Measurements from ENCODE around the gene CREM. TPM values are rescaled to one million over a fixed set of nuclear protein-coding genes. Genes with fewer than 3 reads are reported as not detected.
A peak's percentile ranks its signal among the peaks of the same experiment; 100 is the strongest.

CREM gene
- total and polyA plus RNA-seq, 2 experiments from 2014 or later, result 40.9 to 43.8 TPM

DNA sequence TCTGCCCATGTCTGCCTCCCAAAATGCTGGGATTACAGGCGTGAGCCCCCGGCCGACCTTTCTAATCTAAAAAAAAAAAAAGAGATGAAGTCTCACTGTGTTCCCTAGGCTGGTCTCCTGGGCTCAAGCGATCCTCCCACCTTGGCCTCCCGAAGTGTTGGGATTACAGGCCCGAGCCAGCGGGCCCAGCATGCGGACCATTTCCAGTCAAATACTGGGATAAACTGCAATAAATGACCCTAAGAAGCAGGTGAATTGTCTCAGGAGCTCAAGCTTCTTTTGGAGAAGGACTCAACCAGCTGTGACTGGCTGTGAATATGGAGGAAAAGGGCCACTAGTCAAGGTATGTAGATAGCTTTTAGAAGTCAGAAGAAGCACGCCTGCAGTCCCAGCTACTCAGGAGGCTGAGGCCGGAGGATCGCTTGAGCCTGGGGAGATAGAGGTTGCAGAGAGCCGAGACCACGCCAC lies 550 bp upstream of the CREM start:
- H3K27me3 ChIP-seq (ENCODE audit: insufficient read depth), result no peaks in the 10 kb centered on the region
- no peaks in the 10 kb centered on the region for H3K4me1 ChIP-seq (ENCODE audit: insufficient read depth)
- peak overlapping the region; percentile 89 for H3K4me3 Mint-ChIP-seq
- peaks cover 4% of the 10 kb centered on the region; the same call in 2 of the 3 replicates for H3K36me3 Mint-ChIP-seq (ENCODE audit: low read depth)
- H3K4me1 Mint-ChIP-seq, result peaks cover 4% of the 10 kb centered on the region
- TF ChIP-seq STAT1 (IDR thresholded peaks at IDR 0.05; ENCODE audit: unreplicated experiment) (no peak), CTCF (conservative IDR thresholded peaks at IDR 0.05; ENCODE audit: low read depth in 2 of 2) (no peak), ETS1 (IDR thresholded peaks at IDR 0.05) (no peak), CREB1 (CRISPR knock-in tag; IDR thresholded peaks at IDR 0.05; ENCODE audit: low read depth) (no peak)
- TF ChIP-seq, protein P1, sequence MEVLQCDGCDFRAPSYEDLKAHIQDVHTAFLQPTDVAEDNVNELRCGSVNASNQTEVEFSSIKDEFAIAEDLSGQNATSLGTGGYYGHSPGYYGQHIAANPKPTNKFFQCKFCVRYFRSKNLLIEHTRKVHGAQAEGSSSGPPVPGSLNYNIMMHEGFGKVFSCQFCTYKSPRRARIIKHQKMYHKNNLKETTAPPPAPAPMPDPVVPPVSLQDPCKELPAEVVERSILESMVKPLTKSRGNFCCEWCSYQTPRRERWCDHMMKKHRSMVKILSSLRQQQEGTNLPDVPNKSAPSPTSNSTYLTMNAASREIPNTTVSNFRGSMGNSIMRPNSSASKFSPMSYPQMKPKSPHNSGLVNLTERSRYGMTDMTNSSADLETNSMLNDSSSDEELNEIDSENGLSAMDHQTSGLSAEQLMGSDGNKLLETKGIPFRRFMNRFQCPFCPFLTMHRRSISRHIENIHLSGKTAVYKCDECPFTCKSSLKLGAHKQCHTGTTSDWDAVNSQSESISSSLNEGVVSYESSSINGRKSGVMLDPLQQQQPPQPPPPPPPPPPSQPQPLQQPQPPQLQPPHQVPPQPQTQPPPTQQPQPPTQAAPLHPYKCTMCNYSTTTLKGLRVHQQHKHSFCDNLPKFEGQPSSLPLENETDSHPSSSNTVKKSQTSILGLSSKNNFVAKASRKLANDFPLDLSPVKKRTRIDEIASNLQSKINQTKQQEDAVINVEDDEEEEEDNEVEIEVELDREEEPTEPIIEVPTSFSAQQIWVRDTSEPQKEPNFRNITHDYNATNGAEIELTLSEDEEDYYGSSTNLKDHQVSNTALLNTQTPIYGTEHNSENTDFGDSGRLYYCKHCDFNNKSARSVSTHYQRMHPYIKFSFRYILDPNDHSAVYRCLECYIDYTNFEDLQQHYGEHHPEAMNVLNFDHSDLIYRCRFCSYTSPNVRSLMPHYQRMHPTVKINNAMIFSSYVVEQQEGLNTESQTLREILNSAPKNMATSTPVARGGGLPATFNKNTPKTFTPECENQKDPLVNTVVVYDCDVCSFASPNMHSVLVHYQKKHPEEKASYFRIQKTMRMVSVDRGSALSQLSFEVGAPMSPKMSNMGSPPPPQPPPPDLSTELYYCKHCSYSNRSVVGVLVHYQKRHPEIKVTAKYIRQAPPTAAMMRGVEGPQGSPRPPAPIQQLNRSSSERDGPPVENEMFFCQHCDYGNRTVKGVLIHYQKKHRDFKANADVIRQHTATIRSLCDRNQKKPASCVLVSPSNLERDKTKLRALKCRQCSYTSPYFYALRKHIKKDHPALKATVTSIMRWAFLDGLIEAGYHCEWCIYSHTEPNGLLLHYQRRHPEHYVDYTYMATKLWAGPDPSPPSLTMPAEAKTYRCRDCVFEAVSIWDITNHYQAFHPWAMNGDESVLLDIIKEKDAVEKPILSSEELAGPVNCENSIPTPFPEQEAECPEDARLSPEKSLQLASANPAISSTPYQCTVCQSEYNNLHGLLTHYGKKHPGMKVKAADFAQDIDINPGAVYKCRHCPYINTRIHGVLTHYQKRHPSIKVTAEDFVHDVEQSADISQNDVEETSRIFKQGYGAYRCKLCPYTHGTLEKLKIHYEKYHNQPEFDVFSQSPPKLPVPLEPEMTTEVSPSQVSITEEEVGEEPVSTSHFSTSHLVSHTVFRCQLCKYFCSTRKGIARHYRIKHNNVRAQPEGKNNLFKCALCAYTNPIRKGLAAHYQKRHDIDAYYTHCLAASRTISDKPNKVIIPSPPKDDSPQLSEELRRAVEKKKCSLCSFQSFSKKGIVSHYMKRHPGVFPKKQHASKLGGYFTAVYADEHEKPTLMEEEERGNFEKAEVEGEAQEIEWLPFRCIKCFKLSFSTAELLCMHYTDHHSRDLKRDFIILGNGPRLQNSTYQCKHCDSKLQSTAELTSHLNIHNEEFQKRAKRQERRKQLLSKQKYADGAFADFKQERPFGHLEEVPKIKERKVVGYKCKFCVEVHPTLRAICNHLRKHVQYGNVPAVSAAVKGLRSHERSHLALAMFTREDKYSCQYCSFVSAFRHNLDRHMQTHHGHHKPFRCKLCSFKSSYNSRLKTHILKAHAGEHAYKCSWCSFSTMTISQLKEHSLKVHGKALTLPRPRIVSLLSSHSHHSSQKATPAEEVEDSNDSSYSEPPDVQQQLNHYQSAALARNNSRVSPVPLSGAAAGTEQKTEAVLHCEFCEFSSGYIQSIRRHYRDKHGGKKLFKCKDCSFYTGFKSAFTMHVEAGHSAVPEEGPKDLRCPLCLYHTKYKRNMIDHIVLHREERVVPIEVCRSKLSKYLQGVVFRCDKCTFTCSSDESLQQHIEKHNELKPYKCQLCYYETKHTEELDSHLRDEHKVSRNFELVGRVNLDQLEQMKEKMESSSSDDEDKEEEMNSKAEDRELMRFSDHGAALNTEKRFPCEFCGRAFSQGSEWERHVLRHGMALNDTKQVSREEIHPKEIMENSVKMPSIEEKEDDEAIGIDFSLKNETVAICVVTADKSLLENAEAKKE (CRISPR knock-in tag; IDR thresholded peaks at IDR 0.05), result no peak
- H3K4me3 ChIP-seq, result peak overlapping the region; percentile 91
- H3F3A ChIP-seq (replicated peaks; ENCODE audit: low read depth), result peaks cover 5% of the 10 kb centered on the region; the same call in 1 of the 2 replicates
- H3K4me2 ChIP-seq, result peak overlapping the region; percentile 82
- ATAC-seq (no peak), DNase-seq (ENCODE audit: low spot score) (no peak)
- peaks cover 30% of the 10 kb centered on the region for H3K79me2 ChIP-seq (replicated peaks; ENCODE audit: insufficient read depth)
- peaks cover 4% of the 10 kb centered on the region; the same call in 2 of the 3 replicates for H3K9me3 Mint-ChIP-seq
- H3K27ac Mint-ChIP-seq, result peak overlapping the region; percentile 92
- H3K36me3 ChIP-seq (ENCODE audit: insufficient read depth), result no peaks in the 10 kb centered on the region
- H2AFZ ChIP-seq, result peak overlapping the region; percentile 89
- H3K27ac ChIP-seq (ENCODE audit: low read depth), result peak overlapping the region; percentile 77; the same call in 1 of the 2 replicates
- no peaks in the 10 kb centered on the region for H4K20me1 ChIP-seq (replicated peaks; ENCODE audit: insufficient read depth)
- H3K9me2 ChIP-seq (ENCODE audit: insufficient read depth), result no peaks in the 10 kb centered on the region; the same call in 1 of the 2 replicates
- no peaks in the 10 kb centered on the region for H3K27me3 Mint-ChIP-seq (ENCODE audit: insufficient read depth, low read depth, poor library complexity)

All from GM23338 (cell line).